A549 (cell line): ENCODE measurements around the gene ZNF541. TPM values are rescaled to one million over a fixed set of nuclear protein-coding genes. Genes with fewer than 3 reads are reported as not detected.

Experiments
- ATAC-seq, 2 experiments: fragments of 200-7000 bp in 1 of 2; fragments of >200 bp in 1 of 2; cut with Nextera tagmentation in 1 of 2; cut with Tn5 transposase in 1 of 2; 3 replicates each; pipeline versions ENCODE4 v1.8.0 to v1.9.1; 2018 to 2020; ENCODE audit warnings: mild to moderate bottlenecking in 1 of 2, moderate library complexity in 1 of 2
- CTCF ChIA-PET: fragments of 300-600 bp; sonication (Branson Sonifier 250); formaldehyde crosslinking; extraction: SDS; loops from one replicate; lab custom pipeline; 2021; ENCODE audit warnings: antibody characterized with exemption, inconsistent platforms; lab: Yijun Ruan, JAX
- POLR2A ChIA-PET: fragments of 350-600 bp; formaldehyde crosslinking; extraction: SDS; loops from one replicate; lab custom pipeline; 2021; ENCODE audit warnings: antibody characterized with exemption, inconsistent platforms; lab: Yijun Ruan, JAX
- DNase-seq, 2 experiments: peaks; one replicate each; pipeline versions ENCODE4 v3.0.0 to v3.0.0-alpha.2; 2011 to 2016; ENCODE audit warnings: low read depth in 1 of 2, low spot score in 1 of 2
- FAIRE-seq: peaks from 2 replicates; lab custom pipeline; 2011; peaks lifted over from hg19 to GRCh38; lab: Jason Lieb, UNC
- H3K27ac ChIP-seq, 2 experiments: fragments of >200 bp; sonication (Bioruptor Twin); formaldehyde crosslinking; 3 replicates each; pipeline ENCODE4 v1.5.1; 2016 to 2017
- H3K4me1 ChIP-seq: fragments of >200 bp; sonication (Bioruptor Twin); formaldehyde crosslinking; 3 replicates; pipeline ENCODE4 v1.6.1; 2016
- H3K4me2 ChIP-seq: fragments of >200 bp; sonication (Bioruptor Twin); formaldehyde crosslinking; 3 replicates; pipeline ENCODE4 v1.6.1; 2016
- H3K4me3 ChIP-seq: fragments of >200 bp; sonication (Bioruptor Twin); formaldehyde crosslinking; 3 replicates; pipeline ENCODE4 v1.5.1; 2016
- H3K9me3 ChIP-seq: fragments of >200 bp; sonication (Bioruptor Twin); formaldehyde crosslinking; 3 replicates; pipeline ENCODE4 v1.6.1; 2016
- BHLHE40 ChIP-seq: IDR thresholded peaks from 2 replicates; pipeline ENCODE4 v1.6.1; 2012; ENCODE audit warnings: low read depth, low read length, inconsistent platforms
- CBX2 ChIP-seq: fragments of 200-600 bp; sonication (generic); IDR thresholded peaks from 2 replicates; pipeline ENCODE4 v1.6.1; 2016; ENCODE audit warnings: low read depth, mild to moderate bottlenecking, borderline replicate concordance
- CEBPB ChIP-seq, 2 experiments: fragments of >200 bp in 1 of 2; sonication (Bioruptor Twin) in 1 of 2; formaldehyde crosslinking in 1 of 2; IDR thresholded peaks; 2 replicates each; pipeline ENCODE4 v1.6.1; 2012 to 2016
- CHD2 ChIP-seq: fragments of 150-350 bp; IDR thresholded peaks from 2 replicates; pipeline ENCODE4 v1.6.1; 2014; ENCODE audit warnings: low read length; ENCODE audit not compliant: partially characterized antibody
- CHD4 ChIP-seq: fragments of 200-600 bp; sonication (generic); IDR thresholded peaks from 2 replicates; pipeline ENCODE4 v1.6.1; 2016; ENCODE audit warnings: antibody characterized with exemption, mild to moderate bottlenecking, borderline replicate concordance
- FOSL2 ChIP-seq, 2 experiments: fragments of 450-650 bp in 1 of 2; fragments of >200 bp in 1 of 2; sonication (Bioruptor Twin) in 1 of 2; formaldehyde crosslinking; IDR thresholded peaks; 2 replicates each; pipeline versions ENCODE4 v1.5.0 to v1.6.1; 2016 to 2020; ENCODE audit warnings: mild to moderate bottlenecking in 1 of 2, moderate library complexity in 1 of 2
- FOXS1 ChIP-seq: fragments of 250-450 bp; sonication (Bioruptor Pico); IDR thresholded peaks from 2 replicates; pipeline ENCODE4 v1.5.0; 2020; ENCODE audit warnings: mild to moderate bottlenecking, moderate library complexity
- GATA3 ChIP-seq: IDR thresholded peaks from 2 replicates; pipeline ENCODE4 v1.6.1; 2012; ENCODE audit warnings: borderline replicate concordance
- HOXA7 ChIP-seq: fragments of 250-450 bp; sonication (Bioruptor Pico); IDR thresholded peaks from 2 replicates; pipeline ENCODE4 v1.5.0; 2020; ENCODE audit warnings: mild to moderate bottlenecking, moderate library complexity
- JUN ChIP-seq, 2 experiments: fragments of >200 bp; sonication (Bioruptor Twin); formaldehyde crosslinking; IDR thresholded peaks; 2 replicates in 1 of 2; 3 replicates in 1 of 2; pipeline ENCODE4 v1.6.1; 2016 to 2017
- JUNB ChIP-seq: fragments of >200 bp; sonication (Bioruptor Twin); formaldehyde crosslinking; IDR thresholded peaks from 2 replicates; pipeline ENCODE4 v1.6.1; 2016
- MAZ ChIP-seq: fragments of 150-350 bp; IDR thresholded peaks from 2 replicates; pipeline ENCODE4 v1.6.1; 2014; ENCODE audit warnings: antibody characterized with exemption, low read depth, low read length, borderline replicate concordance
- RCOR1 ChIP-seq: fragments of 150-350 bp; IDR thresholded peaks from 2 replicates; pipeline ENCODE4 v1.6.1; 2014; ENCODE audit warnings: antibody characterized with exemption, low read length, low read depth
- SMC3 ChIP-seq: fragments of >200 bp; sonication (Bioruptor Twin); formaldehyde crosslinking; IDR thresholded peaks from 3 replicates; pipeline ENCODE4 v1.6.1; 2018; ENCODE audit warnings: inconsistent platforms
- ZC3H11A ChIP-seq: fragments of 450-650 bp; IDR thresholded peaks from 2 replicates; pipeline ENCODE4 v1.6.1; 2014; ENCODE audit warnings: antibody characterized with exemption, mild to moderate bottlenecking
- ZFP36 ChIP-seq: fragments of 450-650 bp; IDR thresholded peaks from 2 replicates; pipeline ENCODE4 v1.6.1; 2014; ENCODE audit warnings: borderline replicate concordance; ENCODE audit not compliant: partially characterized antibody
- WGBS: methylation state at CpG from one replicate; pipeline ENCODE4 v1.1.6; 2017; ENCODE audit errors: missing lambda C conversion rate; 5-methylcytosine and 5-hydroxymethylcytosine counted together
- polyA plus RNA-seq, 4 experiments: library from polyadenylated mRNA; depleted of rRNA in 3 of 4; stranded (reverse); fragments of >200 nt; fragmentation: RNase III in 1 of 4; extraction: RNeasy Plus Mini Kit Qiagen cat#74134 plus additional on column Dnase treatment in 1 of 4; gene quantifications; 2 replicates in 3 of 4; 3 replicates in 1 of 4; pipeline ENCODE4 v1.2.3, GENCODE V29; 2011 to 2017
- TF ChIP-seq, protein P1 (sequence below): fragments of 450-650 bp; IDR thresholded peaks from 2 replicates; pipeline ENCODE4 v1.6.1; 2014; ENCODE audit warnings: antibody characterized with exemption
- TF ChIP-seq, protein P2 (sequence below): IDR thresholded peaks from 2 replicates; pipeline ENCODE4 v1.6.1; 2012

Gene ZNF541
- polyA plus RNA-seq, 2 of the 4 experiments (the other 2 are of a cell fraction) = not detected

DNA sequence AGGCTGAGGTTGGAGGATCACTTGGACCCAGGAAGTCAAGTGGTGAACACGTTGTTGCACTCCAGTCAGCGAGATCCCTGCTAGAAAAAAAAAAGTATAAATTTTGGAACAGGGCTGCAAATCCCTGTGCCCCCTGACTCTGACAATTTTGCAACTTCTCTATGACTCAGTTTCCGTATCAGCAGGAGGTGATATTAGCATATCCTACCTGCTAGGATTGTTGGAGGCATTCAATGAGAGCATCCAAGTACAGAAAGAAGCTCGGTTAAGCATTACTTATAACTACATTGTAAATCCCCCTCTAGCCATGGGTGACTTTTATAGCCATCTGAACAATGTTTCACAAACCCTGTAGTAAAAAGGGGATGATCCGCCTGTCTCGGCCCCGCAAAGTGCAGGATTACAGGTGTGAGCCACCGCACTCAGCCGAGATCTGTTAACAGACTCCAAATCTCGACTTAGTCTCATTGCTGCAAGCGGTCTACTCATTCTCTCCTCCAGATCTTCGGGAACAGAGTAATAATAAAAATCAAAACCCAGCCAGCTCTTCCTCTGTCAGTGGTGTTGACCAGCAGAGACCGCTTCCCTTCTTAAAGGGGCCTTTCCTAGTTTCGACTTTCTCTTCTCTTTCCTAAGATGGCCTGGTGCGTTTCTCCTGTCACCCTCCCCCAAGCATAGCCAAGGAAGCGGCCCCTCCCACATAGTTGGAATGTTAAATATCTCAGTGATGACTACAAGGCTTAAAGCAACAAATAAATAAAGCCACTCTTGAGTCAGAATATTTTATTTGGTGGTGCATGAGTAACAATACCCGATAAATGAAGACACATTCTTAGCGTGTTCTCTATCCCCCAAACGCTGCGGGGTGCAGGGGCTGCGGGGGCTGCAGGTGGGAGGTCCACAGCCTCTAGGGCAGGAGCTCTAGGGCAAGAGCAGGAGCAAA lies 25.7 kb upstream of the ZNF541 start:
- peak; percentile 94 to 98 for DNase-seq
- peak in 1 of 2 experiments; percentile 73; a peak in 2 of 4 replicates for TF ChIP-seq CEBPB (IDR thresholded peaks at IDR 0.05)
- 0 out of 2 replicates have a peak, but pooled peaks have one; percentile 35 for TF ChIP-seq MAZ
- TF ChIP-seq, protein P1, sequence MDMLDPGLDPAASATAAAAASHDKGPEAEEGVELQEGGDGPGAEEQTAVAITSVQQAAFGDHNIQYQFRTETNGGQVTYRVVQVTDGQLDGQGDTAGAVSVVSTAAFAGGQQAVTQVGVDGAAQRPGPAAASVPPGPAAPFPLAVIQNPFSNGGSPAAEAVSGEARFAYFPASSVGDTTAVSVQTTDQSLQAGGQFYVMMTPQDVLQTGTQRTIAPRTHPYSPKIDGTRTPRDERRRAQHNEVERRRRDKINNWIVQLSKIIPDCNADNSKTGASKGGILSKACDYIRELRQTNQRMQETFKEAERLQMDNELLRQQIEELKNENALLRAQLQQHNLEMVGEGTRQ = no peak
- TF ChIP-seq BHLHE40 = no peak
- peak; percentile 90; the same call in 1 of the 2 replicates for TF ChIP-seq FOXS1 (CRISPR knock-in tag)
- no peak for TF ChIP-seq CHD4
- TF ChIP-seq RCOR1 = no peak
- TF ChIP-seq, protein P2, sequence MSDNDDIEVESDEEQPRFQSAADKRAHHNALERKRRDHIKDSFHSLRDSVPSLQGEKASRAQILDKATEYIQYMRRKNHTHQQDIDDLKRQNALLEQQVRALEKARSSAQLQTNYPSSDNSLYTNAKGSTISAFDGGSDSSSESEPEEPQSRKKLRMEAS = peak; percentile 76
- peak; percentile 17; the same call in 1 of the 3 replicates for TF ChIP-seq SMC3
- TF ChIP-seq JUN (IDR thresholded peaks at IDR 0.05) = peak in 1 of 2 experiments; percentile 71; a peak in 2 of 5 replicates
- no peak for TF ChIP-seq HOXA7 (CRISPR knock-in tag)
- peak; percentile 80; the same call in 1 of the 2 replicates for TF ChIP-seq GATA3
- peak; percentile 45; the same call in 1 of the 2 replicates for TF ChIP-seq JUNB
- TF ChIP-seq FOSL2 (IDR thresholded peaks at IDR 0.05) = peak; percentile 45; the same call in 1 of the 2 replicates
- TF ChIP-seq FOSL2 (CRISPR knock-in tag; IDR thresholded peaks at IDR 0.05) = peak; percentile 94
- peaks cover 17% of the 10 kb centered on the region for H3K4me1 ChIP-seq

DNA sequence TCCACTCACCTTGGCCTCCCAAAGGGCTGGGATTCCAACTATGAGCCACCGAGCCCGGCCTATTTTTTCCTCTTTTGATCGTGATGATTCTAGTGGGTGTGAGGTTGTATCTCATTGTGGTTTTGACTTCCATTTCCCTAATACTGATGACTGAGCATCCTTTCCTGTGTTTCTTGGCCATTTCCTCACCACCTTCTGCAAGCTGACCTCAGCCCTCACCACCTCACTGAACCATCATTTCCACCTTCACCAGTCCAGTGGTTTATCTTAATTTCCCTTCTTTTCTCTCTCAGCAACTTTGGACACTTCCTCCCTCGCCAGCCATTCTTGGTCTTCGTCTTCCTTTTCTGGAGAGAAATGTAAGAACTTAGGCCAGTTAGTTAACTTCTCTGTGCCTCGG lies 23.0 kb upstream of the ZNF541 start:
- H3K27ac ChIP-seq = no peak overlapping the region
- peaks cover 17% of the 10 kb centered on the region for H3K4me1 ChIP-seq
- ChIA-PET CTCF (interaction anchor here (0.8 to 2.0 kb wide), 7 partner anchors 9 to 159 kb away, joined by 3 to 6 read pairs (median 3); partner anchors contain the start of gene KPTN), POLR2A (no interaction called here)
- 90% methylated on average over 6 of the region's 6 CpGs for WGBS
- TF ChIP-seq ZC3H11A (no peak), CBX2 (no peak)
- no peak overlapping the region for H3K4me3 ChIP-seq
- H3K9me3 ChIP-seq = no peaks in the 10 kb centered on the region
- no peak overlapping the region for H3K4me2 ChIP-seq
- FAIRE-seq (no peak), ATAC-seq (no peak), DNase-seq (no peak)

More for the DNA sequence above, 25.7 kb upstream of the ZNF541 start:
- FAIRE-seq (peak; percentile 86), ATAC-seq (peak; percentile 64 to 79)
- H3K4me3 ChIP-seq = peak overlapping the region; percentile 43
- H3K27ac ChIP-seq = peak overlapping the region; percentile 74 to 82
- no peaks in the 10 kb centered on the region for H3K9me3 ChIP-seq
- CTCF ChIA-PET = interaction anchor here (0.7 to 6.8 kb wide), 4 partner anchors 42 to 250 kb away, joined by 3 to 40 read pairs (median 14); partner anchors contain the start of genes DHX34 and NAPA
- 8% methylated on average over 21 of the region's 21 CpGs for whole genome bisulfite sequencing
- H3K4me2 ChIP-seq = peak overlapping the region; percentile 87
- POLR2A ChIA-PET = interaction anchor here (0.6 to 2.0 kb wide), 3 partner anchors 12 to 97 kb away, joined by 3 to 13 read pairs (median 4); no protein-coding TSS in a partner anchor

DNA sequence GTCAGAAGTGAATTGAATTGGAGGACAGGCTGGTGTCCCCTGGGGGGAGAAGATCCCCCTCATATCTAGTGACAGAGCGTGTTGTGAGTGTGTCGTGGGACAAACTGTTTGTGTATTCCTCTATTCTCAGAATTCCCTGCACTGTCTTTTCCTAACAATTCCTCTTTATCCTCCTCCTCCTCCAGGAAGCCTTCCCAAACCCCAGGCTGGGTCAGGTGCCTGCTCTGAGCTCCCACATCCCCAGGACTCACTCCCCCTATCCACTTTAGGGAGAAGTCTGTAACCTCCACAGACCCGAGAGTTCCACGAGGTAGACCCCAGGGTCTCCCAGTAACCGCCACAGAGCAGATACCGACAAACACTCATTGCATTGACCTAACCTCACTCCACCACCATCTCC lies 20.9 kb upstream of the ZNF541 start:
- TF ChIP-seq CHD2 = no peak
- peak; percentile 51 for TF ChIP-seq ZFP36
- TF ChIP-seq, all 56 proteins: peak for 1
- ChIA-PET CTCF (interaction anchor here (0.6 to 1.7 kb wide), 5 partner anchors 78 to 140 kb away, joined by 3 to 7 read pairs (median 3); partner anchors contain the start of gene NAPA), POLR2A (no interaction called here)
- Histone ChIP-seq H3K9me3 (peaks cover 4% of the 10 kb centered on the region; the same call in 2 of the 3 replicates), H3K4me1 (peaks cover 8% of the 10 kb centered on the region), H3K4me2 (no peak overlapping the region), H3K4me3 (no peak overlapping the region), H3K27ac (no peak overlapping the region)
- FAIRE-seq (no peak), DNase-seq (no peak), ATAC-seq (no peak)
- WGBS = 93% methylated on average over 6 of the region's 6 CpGs
